Tibial nerve (tissue), 4 donors: Measurements from ENCODE around the gene METTL13. TPM values are rescaled to one million over a fixed set of nuclear protein-coding genes. Genes with fewer than 3 reads are reported as not detected.
A peak's percentile ranks its signal among the peaks of the same experiment; 100 is the strongest.

ENCODE experiments used
- DNase-seq, 2 donors: peaks; one replicate each; pipeline ENCODE4 v3.0.0-alpha.2; 2019; ENCODE audit warnings: low spot score in 2 of 2
- H3K27ac ChIP-seq, 4 donors: fragments of 200-600 bp; sonication (generic) in 3 of 4; one replicate each; pipeline ENCODE4 v1.5.1; 2017 to 2019; ENCODE audit warnings: mild to moderate bottlenecking in 1 of 4
- H3K27me3 ChIP-seq, 2 donors: fragments of 200-600 bp; sonication (generic) in 1 of 2; one replicate each; pipeline versions ENCODE4 v1.5.1 to v1.6.0; 2017 to 2019
- H3K36me3 ChIP-seq, 3 donors: fragments of 200-600 bp; sonication (generic); one replicate each; pipeline ENCODE4 v1.5.1; 2018 to 2019
- H3K4me1 ChIP-seq, 4 donors: fragments of 200-600 bp; sonication (generic) in 3 of 4; one replicate each; pipeline ENCODE4 v1.5.1; 2017 to 2019
- H3K4me3 ChIP-seq, 4 donors: fragments of 200-600 bp; sonication (generic) in 3 of 4; one replicate each; pipeline ENCODE4 v1.5.1; 2017 to 2019; ENCODE audit warnings: mild to moderate bottlenecking in 1 of 4, moderate library complexity in 1 of 4
- H3K9me3 ChIP-seq, 4 donors: fragments of 200-600 bp; sonication (generic) in 3 of 4; one replicate each; pipeline ENCODE4 v1.5.1; 2017 to 2019
- EP300 ChIP-seq, 2 donors: sonication (generic); formaldehyde crosslinking; IDR thresholded peaks; one replicate each; pipeline ENCODE4 v1.6.1; 2017; ENCODE audit warnings: antibody characterized with exemption in 2 of 2, mild to moderate bottlenecking in 1 of 2
- POLR2A ChIP-seq, 2 donors: fragments of 450-650 bp; IDR thresholded peaks; one replicate each; pipeline ENCODE4 v1.6.1; 2017; ENCODE audit warnings: antibody characterized with exemption in 2 of 2, mild to moderate bottlenecking in 2 of 2, moderate library complexity in 2 of 2
- WGBS, 2 donors: methylation state at CpG; one replicate each; pipeline ENCODE4 v1.1.5; 2018; 5-methylcytosine and 5-hydroxymethylcytosine counted together
- total RNA-seq, 4 donors: library from RNA; depleted of rRNA; stranded (reverse); fragments of >200 nt; gene quantifications; one replicate each; pipeline ENCODE4 v1.1.0, GENCODE V29; 2016
- TF ChIP-seq, protein P1 (sequence below), 5 experiments: fragments of 200-600 bp in 3 of 5; fragments of 450-650 bp in 2 of 5; sonication (generic) in 3 of 5; IDR thresholded peaks; one replicate each; pipeline ENCODE4 v1.5.1; 2016 to 2019; ENCODE audit warnings: antibody characterized with exemption in 5 of 5, mild to moderate bottlenecking in 3 of 5, moderate library complexity in 2 of 5

Gene METTL13, protein sequence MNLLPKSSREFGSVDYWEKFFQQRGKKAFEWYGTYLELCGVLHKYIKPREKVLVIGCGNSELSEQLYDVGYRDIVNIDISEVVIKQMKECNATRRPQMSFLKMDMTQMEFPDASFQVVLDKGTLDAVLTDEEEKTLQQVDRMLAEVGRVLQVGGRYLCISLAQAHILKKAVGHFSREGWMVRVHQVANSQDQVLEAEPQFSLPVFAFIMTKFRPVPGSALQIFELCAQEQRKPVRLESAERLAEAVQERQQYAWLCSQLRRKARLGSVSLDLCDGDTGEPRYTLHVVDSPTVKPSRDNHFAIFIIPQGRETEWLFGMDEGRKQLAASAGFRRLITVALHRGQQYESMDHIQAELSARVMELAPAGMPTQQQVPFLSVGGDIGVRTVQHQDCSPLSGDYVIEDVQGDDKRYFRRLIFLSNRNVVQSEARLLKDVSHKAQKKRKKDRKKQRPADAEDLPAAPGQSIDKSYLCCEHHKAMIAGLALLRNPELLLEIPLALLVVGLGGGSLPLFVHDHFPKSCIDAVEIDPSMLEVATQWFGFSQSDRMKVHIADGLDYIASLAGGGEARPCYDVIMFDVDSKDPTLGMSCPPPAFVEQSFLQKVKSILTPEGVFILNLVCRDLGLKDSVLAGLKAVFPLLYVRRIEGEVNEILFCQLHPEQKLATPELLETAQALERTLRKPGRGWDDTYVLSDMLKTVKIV
- total RNA-seq = 10 to 100 TPM; 21.3 to 28.7 (median 24.4) TPM

GRCh38 chr1:171781176-171781875, at the start of gene METTL13:
Gene METTL13 (plus strand): TSS chr1:171781660. CDS start chr1:171781968, 308 bp downstream.
- H3K4me3 ChIP-seq = peak within 1 kb of the TSS; percentile 53 to 75 (median 66)
- DNase-seq = peak; percentile 96
- WGBS, 2 donors = 1% methylated on average over 57 of the region's 57 CpGs
- no peaks in the 10 kb centered on the region for H3K27me3 ChIP-seq
- H3K36me3 ChIP-seq = peaks cover 5 to 30% (median 10%) of the 10 kb centered on the region in 3 donors
- H3K4me1 ChIP-seq = peaks cover 0 to 44% (median 6%) of the 10 kb centered on the region in 4 donors
- H3K27ac ChIP-seq = peak within 1 kb of the TSS; percentile 71 to 91 (median 85)
- TF ChIP-seq, protein P1, sequence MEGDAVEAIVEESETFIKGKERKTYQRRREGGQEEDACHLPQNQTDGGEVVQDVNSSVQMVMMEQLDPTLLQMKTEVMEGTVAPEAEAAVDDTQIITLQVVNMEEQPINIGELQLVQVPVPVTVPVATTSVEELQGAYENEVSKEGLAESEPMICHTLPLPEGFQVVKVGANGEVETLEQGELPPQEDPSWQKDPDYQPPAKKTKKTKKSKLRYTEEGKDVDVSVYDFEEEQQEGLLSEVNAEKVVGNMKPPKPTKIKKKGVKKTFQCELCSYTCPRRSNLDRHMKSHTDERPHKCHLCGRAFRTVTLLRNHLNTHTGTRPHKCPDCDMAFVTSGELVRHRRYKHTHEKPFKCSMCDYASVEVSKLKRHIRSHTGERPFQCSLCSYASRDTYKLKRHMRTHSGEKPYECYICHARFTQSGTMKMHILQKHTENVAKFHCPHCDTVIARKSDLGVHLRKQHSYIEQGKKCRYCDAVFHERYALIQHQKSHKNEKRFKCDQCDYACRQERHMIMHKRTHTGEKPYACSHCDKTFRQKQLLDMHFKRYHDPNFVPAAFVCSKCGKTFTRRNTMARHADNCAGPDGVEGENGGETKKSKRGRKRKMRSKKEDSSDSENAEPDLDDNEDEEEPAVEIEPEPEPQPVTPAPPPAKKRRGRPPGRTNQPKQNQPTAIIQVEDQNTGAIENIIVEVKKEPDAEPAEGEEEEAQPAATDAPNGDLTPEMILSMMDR (IDR thresholded peaks at IDR 0.05) = peak in 3 of 5 experiments; percentile 7 to 43 (median 20)
- TF ChIP-seq EP300 (IDR thresholded peaks at IDR 0.05) (peak; percentile 89 to 98), POLR2A (IDR thresholded peaks at IDR 0.05) (peak; percentile 92 to 97)
- no peaks in the 10 kb centered on the region for H3K9me3 ChIP-seq

- H3K27ac ChIP-seq = no peak overlapping the region
- TF ChIP-seq POLR2A (IDR thresholded peaks at IDR 0.05) (no peak), EP300 (IDR thresholded peaks at IDR 0.05) (no peak)
- TF ChIP-seq, protein P1 (IDR thresholded peaks at IDR 0.05) = no peak
- H3K9me3 ChIP-seq = no peaks in the 10 kb centered on the region
- H3K4me3 ChIP-seq = no peak overlapping the region
- peaks cover 0 to 38% (median 0%) of the 10 kb centered on the region in 3 donors for H3K36me3 ChIP-seq
- no peaks in the 10 kb centered on the region for H3K27me3 ChIP-seq
- peaks cover 0 to 46% (median 10%) of the 10 kb centered on the region in 4 donors for H3K4me1 ChIP-seq
- 96 to 100% methylated on average over 2 of the region's 2 CpGs for WGBS, 2 donors
- DNase-seq = no peak
These were observed 45.3 kb upstream of the METTL13 start for GRCh38 chr1:171736196-171736595.

DNA sequence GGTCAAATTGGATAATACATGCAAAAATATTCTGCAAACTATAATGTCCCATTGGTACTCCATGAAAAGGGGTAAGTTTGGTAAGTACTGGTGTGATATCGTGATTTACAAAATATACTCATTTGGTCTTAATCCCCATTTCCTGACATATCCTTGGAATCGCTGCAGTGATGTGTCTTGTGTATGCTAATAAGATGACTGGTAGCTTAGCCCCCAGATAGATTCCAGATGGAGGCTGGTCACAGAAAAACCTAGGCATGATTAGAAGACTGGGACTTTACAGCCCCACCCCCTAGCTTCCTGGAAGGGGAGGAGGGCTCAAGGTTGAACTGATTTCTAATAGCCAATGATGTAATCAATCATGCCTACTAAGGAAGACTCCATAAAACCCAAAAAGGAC, 42.5 kb upstream of the METTL13 start:
- peak overlapping the region in 1 of 4 donors; percentile 20 for H3K27ac ChIP-seq
- TF ChIP-seq EP300 (IDR thresholded peaks at IDR 0.05) = no peak
- no peak for TF ChIP-seq POLR2A (IDR thresholded peaks at IDR 0.05)
- TF ChIP-seq, protein P1 (IDR thresholded peaks at IDR 0.05) = no peak
- no peaks in the 10 kb centered on the region for H3K9me3 ChIP-seq
- peaks cover 0 to 56% (median 16%) of the 10 kb centered on the region in 4 donors for H3K4me1 ChIP-seq
- peaks cover 0 to 30% (median 0%) of the 10 kb centered on the region in 3 donors for H3K36me3 ChIP-seq
- no peaks in the 10 kb centered on the region for H3K27me3 ChIP-seq
- DNase-seq = no peak
- no peak overlapping the region for H3K4me3 ChIP-seq
- WGBS, 2 donors = 74 to 87% methylated on average over 2 of the region's 2 CpGs

DNA sequence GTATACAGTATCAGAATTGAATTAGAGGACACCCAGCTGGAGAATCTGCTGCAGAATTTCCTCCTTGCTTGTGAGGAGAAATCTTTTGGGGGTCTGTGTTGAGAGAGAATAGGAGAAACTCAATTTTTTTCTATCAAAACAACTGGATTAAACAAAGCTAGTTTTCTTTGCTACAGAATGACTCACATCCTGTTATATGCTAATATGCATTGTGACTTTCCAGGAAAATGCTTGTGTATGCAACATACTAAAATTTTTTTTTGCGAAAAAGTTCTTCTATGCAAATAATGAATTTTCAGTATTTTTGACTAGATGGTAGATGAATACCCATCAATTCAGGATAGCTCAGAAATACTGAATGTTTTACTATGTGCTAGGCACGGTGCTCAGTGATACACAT, 41.8 kb upstream of the METTL13 start:
- Histone ChIP-seq H3K27ac (peak overlapping the region in 2 of 4 donors; percentile 20 to 31), H3K9me3 (no peaks in the 10 kb centered on the region), H3K4me3 (no peak overlapping the region), H3K4me1 (peaks cover 0 to 60% (median 17%) of the 10 kb centered on the region in 4 donors), H3K36me3 (peaks cover 0 to 29% (median 0%) of the 10 kb centered on the region in 3 donors), H3K27me3 (no peaks in the 10 kb centered on the region)
- TF ChIP-seq EP300 (IDR thresholded peaks at IDR 0.05) (no peak), POLR2A (IDR thresholded peaks at IDR 0.05) (no peak)
- no peak for DNase-seq
- WGBS, 2 donors = 62 to 66% methylated on average over 2 of the region's 2 CpGs

DNA sequence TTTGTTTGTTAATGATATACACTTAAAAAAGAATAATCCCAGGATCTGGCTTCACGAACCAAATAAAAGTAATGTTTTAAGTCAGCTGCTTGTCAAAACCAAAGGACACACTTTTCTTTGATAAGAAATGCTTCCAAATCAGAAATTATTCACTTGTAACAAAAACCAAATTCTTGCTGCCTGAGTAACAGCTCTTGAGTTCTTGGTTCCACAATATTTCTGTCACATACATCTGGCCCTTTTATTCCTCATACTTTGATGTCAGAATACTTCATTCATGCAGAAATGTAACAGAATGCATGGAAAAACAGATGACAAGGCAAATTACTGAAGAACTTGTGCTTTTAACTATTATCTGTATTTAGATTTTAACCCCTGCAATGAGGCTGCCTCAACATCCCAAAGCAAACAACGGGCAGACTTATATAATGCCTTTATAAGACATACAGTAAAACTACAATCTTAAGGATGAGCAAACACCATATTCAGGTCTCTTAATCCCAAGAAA, 41.0 kb upstream of the METTL13 start:
- Histone ChIP-seq H3K27me3 (no peaks in the 10 kb centered on the region), H3K4me1 (peaks cover 0 to 60% (median 17%) of the 10 kb centered on the region in 4 donors), H3K27ac (peak overlapping the region in 2 of 4 donors; percentile 8 to 99), H3K9me3 (no peaks in the 10 kb centered on the region), H3K4me3 (peak overlapping the region in 2 of 4 donors; percentile 89 to 95), H3K36me3 (peaks cover 0 to 23% (median 0%) of the 10 kb centered on the region in 3 donors)
- DNase-seq = no peak
- WGBS, 2 donors = 52 to 58% methylated on average over 2 of the region's 2 CpGs
- TF ChIP-seq POLR2A (IDR thresholded peaks at IDR 0.05) (no peak), EP300 (IDR thresholded peaks at IDR 0.05) (no peak)
- TF ChIP-seq, protein P1 (IDR thresholded peaks at IDR 0.05) = no peak
